ENCODE data around the gene DDIAS. TPM values are rescaled to one million over a fixed set of nuclear protein-coding genes. Genes with fewer than 3 reads are reported as not detected.
"Not testable (repeated sequence)": the region's sequence is repeated elsewhere in the genome, so short reads cannot be mapped to it uniquely, and the experiment has no call there.

Gene DDIAS
- total RNA-seq, 3 donors from 2014 or later, result 0.87 to 4.4 (median 1.2) TPM

GRCh38 chr11:82932564-82932963, 31.0 kb downstream of the DDIAS start:
- H3K36me3 ChIP-seq (ENCODE audit: low read depth), result no peaks in the 10 kb centered on the region
- no peaks in the 10 kb centered on the region for H3K4me1 ChIP-seq (ENCODE audit: low read depth)
- no peak for ATAC-seq
- no peak overlapping the region for H3K4me3 ChIP-seq
- intact Hi-C loops (cut with DNase I, micrococcal nuclease), result no loop called here
- TF ChIP-seq, protein P1, sequence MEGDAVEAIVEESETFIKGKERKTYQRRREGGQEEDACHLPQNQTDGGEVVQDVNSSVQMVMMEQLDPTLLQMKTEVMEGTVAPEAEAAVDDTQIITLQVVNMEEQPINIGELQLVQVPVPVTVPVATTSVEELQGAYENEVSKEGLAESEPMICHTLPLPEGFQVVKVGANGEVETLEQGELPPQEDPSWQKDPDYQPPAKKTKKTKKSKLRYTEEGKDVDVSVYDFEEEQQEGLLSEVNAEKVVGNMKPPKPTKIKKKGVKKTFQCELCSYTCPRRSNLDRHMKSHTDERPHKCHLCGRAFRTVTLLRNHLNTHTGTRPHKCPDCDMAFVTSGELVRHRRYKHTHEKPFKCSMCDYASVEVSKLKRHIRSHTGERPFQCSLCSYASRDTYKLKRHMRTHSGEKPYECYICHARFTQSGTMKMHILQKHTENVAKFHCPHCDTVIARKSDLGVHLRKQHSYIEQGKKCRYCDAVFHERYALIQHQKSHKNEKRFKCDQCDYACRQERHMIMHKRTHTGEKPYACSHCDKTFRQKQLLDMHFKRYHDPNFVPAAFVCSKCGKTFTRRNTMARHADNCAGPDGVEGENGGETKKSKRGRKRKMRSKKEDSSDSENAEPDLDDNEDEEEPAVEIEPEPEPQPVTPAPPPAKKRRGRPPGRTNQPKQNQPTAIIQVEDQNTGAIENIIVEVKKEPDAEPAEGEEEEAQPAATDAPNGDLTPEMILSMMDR (IDR thresholded peaks at IDR 0.05), result no peak
- no peaks in the 10 kb centered on the region for H3K9me3 ChIP-seq
- DNase-seq, result no peak

GRCh38 chr11:82936261-82936660, 34.7 kb downstream of the DDIAS start:
- TF ChIP-seq, protein P1 (IDR thresholded peaks at IDR 0.05), result no peak
- intact Hi-C loops (cut with DNase I, micrococcal nuclease), result no loop called here
- no peak for DNase-seq
- Histone ChIP-seq H3K9me3 (no peaks in the 10 kb centered on the region), H3K36me3 (ENCODE audit: low read depth) (no peaks in the 10 kb centered on the region), H3K4me3 (no peak overlapping the region), H3K4me1 (ENCODE audit: low read depth) (no peaks in the 10 kb centered on the region)
- ATAC-seq, result no peak

DNA sequence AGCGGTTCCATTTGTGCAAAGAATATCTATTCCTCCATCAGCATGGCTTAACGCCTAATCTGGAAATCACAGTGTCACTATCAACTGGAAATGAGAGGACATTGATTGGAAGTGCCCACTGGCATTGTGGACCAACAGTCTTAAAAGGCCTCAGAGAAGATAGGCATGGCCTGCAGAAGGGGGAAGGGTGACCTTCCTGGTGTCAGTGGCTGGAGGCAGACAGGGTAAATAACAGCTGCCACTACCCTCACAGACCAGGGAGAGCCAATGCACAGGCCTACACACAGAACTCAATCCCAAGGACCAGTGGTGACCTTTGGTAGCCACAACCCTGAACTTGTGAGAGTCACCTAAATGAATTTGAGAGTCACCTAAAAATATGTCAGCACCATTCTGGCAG, 36.0 kb downstream of the DDIAS start:
- no peak overlapping the region for H3K4me3 ChIP-seq
- no peaks in the 10 kb centered on the region for H3K9me3 ChIP-seq
- DNase-seq, result no peak
- intact Hi-C loops (cut with DNase I, micrococcal nuclease), result no loop called here
- no peaks in the 10 kb centered on the region for H3K36me3 ChIP-seq (ENCODE audit: low read depth)
- TF ChIP-seq, protein P1 (IDR thresholded peaks at IDR 0.05), result no peak
- H3K4me1 ChIP-seq (ENCODE audit: low read depth), result no peaks in the 10 kb centered on the region
- no peak for ATAC-seq

- H3K9me3 ChIP-seq, result no peaks in the 10 kb centered on the region
- no peak overlapping the region for H3K4me3 ChIP-seq
- ATAC-seq, result no peak
- no peaks in the 10 kb centered on the region for H3K4me1 ChIP-seq (ENCODE audit: low read depth)
- TF ChIP-seq, protein P1 (IDR thresholded peaks at IDR 0.05), result no peak
- no peaks in the 10 kb centered on the region for H3K36me3 ChIP-seq (ENCODE audit: low read depth)
- intact Hi-C loops (cut with DNase I, micrococcal nuclease), result no loop called here
- no peak for DNase-seq
Observed at GRCh38 chr11:82939456-82939855, 37.9 kb downstream of the DDIAS start.

- H3K4me3 ChIP-seq, result no peak overlapping the region
- no peak for ATAC-seq
- no peak for DNase-seq
- H3K4me1 ChIP-seq (ENCODE audit: low read depth), result no peaks in the 10 kb centered on the region
- intact Hi-C loops (cut with DNase I, micrococcal nuclease), result no loop called here
- no peaks in the 10 kb centered on the region for H3K9me3 ChIP-seq
- H3K36me3 ChIP-seq (ENCODE audit: low read depth), result no peaks in the 10 kb centered on the region
- TF ChIP-seq, protein P1 (IDR thresholded peaks at IDR 0.05), result no peak
Observed at GRCh38 chr11:82942376-82942775, 40.8 kb downstream of the DDIAS start.

DNA sequence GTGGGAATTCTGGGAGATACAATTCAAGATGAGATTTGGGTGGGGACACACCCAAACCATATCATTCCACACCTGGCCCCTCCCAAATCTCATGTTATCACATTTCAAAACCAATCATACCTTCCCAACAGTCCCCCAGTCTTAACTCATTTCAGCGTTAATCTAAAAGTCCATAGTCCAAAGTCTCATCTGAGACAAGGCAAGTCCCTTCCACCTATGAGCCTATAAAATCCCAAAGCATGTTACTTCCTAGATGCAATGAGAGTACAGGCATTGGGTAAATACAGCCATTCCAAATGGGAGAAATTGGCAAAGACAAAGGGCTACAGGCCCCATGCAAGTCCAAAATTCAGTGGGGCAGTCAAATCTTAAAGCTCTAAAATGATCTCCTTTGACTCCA, 41.9 kb downstream of the DDIAS start:
- H3K36me3 ChIP-seq (ENCODE audit: low read depth); H3K4me1 ChIP-seq (ENCODE audit: low read depth); intact Hi-C loops (cut with DNase I, micrococcal nuclease); H3K4me3 ChIP-seq; H3K9me3 ChIP-seq; DNase-seq: not testable (repeated sequence)
- ATAC-seq, result peak; percentile 72

All from mucosa of descending colon (tissue), 3 donors.